Esophagus muscularis mucosa (tissue), 4 donors: ENCODE results near the gene USP36.

Source experiments
- CTCF ChIP-seq, 3 experiments: fragments of 200-600 bp in 2 of 3; fragments of 450-650 bp in 1 of 3; sonication (generic) in 2 of 3; IDR thresholded peaks; one replicate each; pipeline ENCODE4 v1.5.1; 2017 to 2019; ENCODE audit warnings: antibody characterized with exemption in 3 of 3, mild to moderate bottlenecking in 2 of 3, moderate library complexity in 1 of 3
- EP300 ChIP-seq: sonication (generic); formaldehyde crosslinking; IDR thresholded peaks from one replicate; pipeline ENCODE4 v1.6.1; 2017; ENCODE audit warnings: antibody characterized with exemption
- POLR2A ChIP-seq: fragments of 450-650 bp; IDR thresholded peaks from one replicate; pipeline ENCODE4 v1.6.1; 2017; ENCODE audit warnings: antibody characterized with exemption, moderate library complexity, mild to moderate bottlenecking, low read depth
- POLR2AphosphoS5 ChIP-seq, 2 donors: sonication (generic); formaldehyde crosslinking; IDR thresholded peaks; one replicate each; pipeline ENCODE4 v1.6.1; 2017; ENCODE audit warnings: antibody characterized with exemption in 2 of 2

GRCh38 chr17:78885956-78886355, 45.3 kb upstream of the USP36 start:
- TF ChIP-seq CTCF (IDR thresholded peaks at IDR 0.05) (no peak), EP300 (no peak), POLR2A (no peak), POLR2AphosphoS5 (IDR thresholded peaks at IDR 0.05) (no peak)
